CD4-positive, CD25-positive, alpha-beta regulatory T cell (primary cell): ENCODE measurements around the gene EPS8L2. TPM values are rescaled to one million over a fixed set of nuclear protein-coding genes. Genes with fewer than 3 reads are reported as not detected.
A peak's percentile ranks its signal among the peaks of the same experiment; 100 is the strongest.

Source experiments
- ATAC-seq, 2 donors: fragments of 150-1000 bp; cut with Tn5 transposase; one replicate each; pipeline ENCODE4 v1.10.0; 2021; ENCODE audit warnings: low read depth in 2 of 2, moderate number of reproducible peaks in 2 of 2, moderate library complexity in 1 of 2
- DNase-seq, 3 donors: peaks; one replicate each; pipeline versions ENCODE4 v3.0.0 to v3.0.0-alpha.2; 2012 to 2022; ENCODE audit warnings: mixed read lengths in 1 of 3
- H3K27ac ChIP-seq: one replicate; pipeline ENCODE4 v1.7.0; 2013; ENCODE audit warnings: mild to moderate bottlenecking, low read length; ENCODE audit not compliant: insufficient read depth, poor library complexity, severe bottlenecking
- H3K27me3 ChIP-seq: one replicate; pipeline ENCODE4 v1.7.0; 2013; ENCODE audit warnings: low read length; ENCODE audit not compliant: control insufficient read depth, insufficient read depth
- H3K36me3 ChIP-seq: one replicate; pipeline ENCODE4 v1.7.0; 2013; ENCODE audit warnings: mild to moderate bottlenecking, low read length, moderate library complexity; ENCODE audit not compliant: control insufficient read depth, insufficient read depth
- H3K4me1 ChIP-seq: 2 replicates; pipeline ENCODE4 v1.7.0; 2013; ENCODE audit warnings: mild to moderate bottlenecking, low read length; ENCODE audit not compliant: insufficient read depth, control insufficient read depth, poor library complexity, severe bottlenecking
- H3K4me3 ChIP-seq: one replicate; pipeline ENCODE4 v1.7.0; 2013; ENCODE audit warnings: low read depth, mild to moderate bottlenecking, low read length, moderate library complexity
- H3K9me3 ChIP-seq, 2 experiments: 1 replicate in 1 of 2; 2 replicates in 1 of 2; pipeline ENCODE4 v1.7.0; 2013; ENCODE audit warnings: low read length in 2 of 2, mild to moderate bottlenecking in 1 of 2, moderate library complexity in 1 of 2; ENCODE audit not compliant: control insufficient read depth in 2 of 2
- H3K27ac Mint-ChIP-seq, 3 donors: one replicate each; pipeline ENCODE4 v1.8.0; 2020 to 2022; ENCODE audit warnings: mild to moderate bottlenecking in 3 of 3, mixed read lengths in 3 of 3, moderate library complexity in 2 of 3
- H3K27me3 Mint-ChIP-seq: one replicate; pipeline ENCODE4 v1.8.0; 2022; ENCODE audit warnings: mild to moderate bottlenecking, mixed read lengths
- H3K36me3 Mint-ChIP-seq: one replicate; pipeline ENCODE4 v1.8.0; 2020; ENCODE audit warnings: mixed read lengths
- H3K4me1 Mint-ChIP-seq, 4 donors: one replicate each; pipeline ENCODE4 v1.8.0; 2020 to 2022; ENCODE audit warnings: mixed read lengths in 4 of 4, mild to moderate bottlenecking in 1 of 4
- H3K4me3 Mint-ChIP-seq, 4 donors: one replicate each; pipeline ENCODE4 v1.8.0; 2020 to 2022; ENCODE audit warnings: mild to moderate bottlenecking in 4 of 4, mixed read lengths in 4 of 4, moderate library complexity in 3 of 4
- H3K9me3 Mint-ChIP-seq, 7 donors: one replicate each; pipeline ENCODE4 v1.8.0; 2020 to 2022; ENCODE audit warnings: mixed read lengths in 7 of 7, mild to moderate bottlenecking in 3 of 7, moderate library complexity in 2 of 7
- polyA plus RNA-seq, 4 donors: library from polyadenylated mRNA; unstranded; fragments of 300-500 nt; fragmentation: Illumina TruSeq; gene quantifications; one replicate each; pipeline ENCODE4 v1.2.3, GENCODE V29; 2021
- total RNA-seq: library from RNA; stranded (reverse); gene quantifications from one replicate; pipeline ENCODE4 v1.2.3, GENCODE V29; 2022

Gene EPS8L2
- total and polyA plus RNA-seq, 5 donors from 2014 or later, result 11.2 to 19.4 (median 17.6) TPM

DNA sequence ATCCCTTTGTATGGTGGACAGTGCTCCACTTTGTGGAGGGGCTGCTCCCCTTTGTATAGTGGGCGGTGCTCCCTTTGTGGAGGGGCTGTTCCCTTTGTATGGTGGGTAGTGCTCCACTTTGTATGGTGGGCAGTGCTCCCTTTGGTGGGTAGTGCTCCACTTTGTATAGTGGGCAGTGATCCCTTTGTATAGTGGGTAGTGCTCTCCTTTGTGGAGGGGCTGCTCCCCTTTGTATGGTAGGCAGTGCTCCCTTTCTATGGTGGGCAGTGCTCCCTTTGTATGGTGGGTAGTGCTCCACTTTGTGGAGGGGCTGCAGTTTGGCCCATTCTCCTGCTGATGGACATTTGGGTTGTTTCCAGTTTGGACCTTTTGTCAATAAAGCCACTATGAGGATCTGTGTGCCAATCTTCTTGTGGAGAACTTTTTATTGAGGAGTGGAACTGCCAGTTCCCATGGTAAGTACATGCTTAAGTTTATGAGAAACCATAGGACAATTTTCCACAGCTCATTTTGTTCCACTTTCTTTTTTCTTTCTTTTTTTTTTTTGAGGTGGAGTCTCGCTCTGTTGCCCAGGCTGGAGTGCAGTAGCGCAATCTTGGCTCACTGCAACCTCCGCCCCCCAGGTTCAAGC, 36.7 kb downstream of the EPS8L2 start:
- ATAC-seq, result no peak
- H3K4me1 Mint-ChIP-seq, result peaks cover 5 to 18% (median 6%) of the 10 kb centered on the region in 4 donors

DNA sequence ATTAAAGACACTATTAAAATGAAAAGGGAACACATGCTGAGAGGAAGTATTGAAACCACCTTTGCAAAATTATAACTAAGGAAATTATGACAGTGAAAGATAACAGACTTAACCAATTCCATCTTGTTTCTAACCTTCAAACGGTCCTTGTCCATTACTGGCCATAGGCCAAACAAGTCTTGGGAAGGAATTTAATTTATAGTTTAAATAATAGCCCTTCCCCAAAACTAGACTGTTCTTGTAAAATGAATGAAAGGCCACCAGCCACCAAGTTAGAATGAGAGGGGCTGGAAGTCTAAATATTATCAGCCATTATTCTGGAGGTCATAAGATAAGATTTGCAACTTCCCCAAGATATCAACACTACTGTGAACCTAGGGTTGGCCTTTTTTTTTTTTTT, 39.4 kb downstream of the EPS8L2 start:
- Histone ChIP-seq H3K4me3 (no peak overlapping the region), H3K4me1 (peaks cover 32% of the 10 kb centered on the region), H3K27me3 (no peaks in the 10 kb centered on the region), H3K36me3 (no peaks in the 10 kb centered on the region), H3K9me3 (no peaks in the 10 kb centered on the region), H3K27ac (no peak overlapping the region)
- Mint-ChIP-seq H3K4me3 (peak overlapping the region; percentile 9 to 76 (median 54)), H3K27ac (no peak overlapping the region), H3K9me3 (no peaks in the 10 kb centered on the region), H3K4me1 (peaks cover 9 to 25% (median 16%) of the 10 kb centered on the region in 4 donors), H3K36me3 (no peaks in the 10 kb centered on the region), H3K27me3 (peaks cover 4% of the 10 kb centered on the region)
- no peak for ATAC-seq
- DNase-seq, result no peak

More for the DNA sequence above, 36.7 kb downstream of the EPS8L2 start:
- Mint-ChIP-seq H3K27ac (no peak overlapping the region), H3K4me3 (no peak overlapping the region), H3K9me3 (no peaks in the 10 kb centered on the region), H3K27me3 (peaks cover 4% of the 10 kb centered on the region), H3K36me3 (no peaks in the 10 kb centered on the region)
- Histone ChIP-seq H3K27me3 (no peaks in the 10 kb centered on the region), H3K36me3 (no peaks in the 10 kb centered on the region), H3K9me3 (no peaks in the 10 kb centered on the region), H3K4me1 (peaks cover 14% of the 10 kb centered on the region), H3K4me3 (no peak overlapping the region), H3K27ac (no peak overlapping the region)
- no peak for DNase-seq

- H3K4me1 Mint-ChIP-seq, result peaks cover 9 to 27% (median 19%) of the 10 kb centered on the region in 4 donors
- H3K9me3 Mint-ChIP-seq, result no peaks in the 10 kb centered on the region
- H3K27me3 Mint-ChIP-seq, result peaks cover 4% of the 10 kb centered on the region
- H3K4me3 Mint-ChIP-seq, result peak overlapping the region; percentile 85 to 92 (median 88)
- DNase-seq, result peak in 2 of 3 donors; percentile 34 to 64
- no peaks in the 10 kb centered on the region for H3K9me3 ChIP-seq
- H3K36me3 ChIP-seq, result no peaks in the 10 kb centered on the region
- H3K27ac Mint-ChIP-seq, result peak overlapping the region in 2 of 3 donors; percentile 55 to 89
- H3K27me3 ChIP-seq, result no peaks in the 10 kb centered on the region
- H3K36me3 Mint-ChIP-seq, result no peaks in the 10 kb centered on the region
- peaks cover 32% of the 10 kb centered on the region for H3K4me1 ChIP-seq
- ATAC-seq, result peak; percentile 44 to 49
- peak overlapping the region; percentile 58 for H3K4me3 ChIP-seq
- peak overlapping the region; percentile 68 for H3K27ac ChIP-seq
Measured at GRCh38 chr11:746289-747157, 40.5 kb downstream of the EPS8L2 start.

DNA sequence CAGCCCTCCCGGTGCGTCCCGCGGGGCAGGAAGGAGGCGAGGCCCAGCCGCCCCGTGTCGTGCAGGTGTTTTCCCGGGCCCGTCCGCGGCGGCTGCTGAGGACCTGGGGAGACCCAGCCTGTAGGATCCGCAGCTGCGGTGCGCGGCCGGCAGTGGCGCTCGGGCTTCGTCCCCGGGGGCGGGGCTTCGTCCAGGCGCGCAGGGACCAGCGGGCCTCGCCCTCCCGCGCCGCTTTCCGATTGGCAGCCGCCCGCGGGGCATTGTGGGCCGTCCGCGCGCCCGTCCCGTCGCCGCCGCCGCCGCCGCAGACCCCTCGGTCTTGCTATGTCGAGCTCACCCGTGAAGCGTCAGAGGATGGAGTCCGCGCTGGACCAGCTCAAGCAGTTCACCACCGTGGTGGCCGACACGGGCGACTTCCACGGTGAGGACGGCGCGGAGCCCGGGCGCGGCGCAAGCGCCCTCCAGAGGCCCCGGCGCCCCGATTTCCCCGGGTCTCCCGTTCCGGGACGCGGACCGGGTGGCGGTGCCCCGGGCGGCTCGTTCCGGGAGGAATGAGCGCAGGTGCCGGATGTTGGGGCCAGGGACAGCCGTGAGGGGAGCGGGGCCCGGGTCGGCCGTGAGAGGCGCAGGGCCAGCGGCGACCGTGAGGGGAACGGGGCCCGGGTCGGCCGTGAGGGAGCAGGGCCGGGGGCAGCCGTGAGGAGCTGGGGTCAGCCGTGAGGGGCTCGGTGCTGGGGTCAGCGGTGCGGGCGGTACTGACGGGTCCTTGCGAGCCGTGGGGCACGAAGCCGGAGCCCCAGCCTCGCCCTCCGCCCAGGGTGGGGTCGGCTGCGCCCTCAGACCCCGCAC, 41.4 kb downstream of the EPS8L2 start, which contains the start of gene TALDO1:
TALDO1 (plus strand) TSS at position 307 of the 849 bp plus-strand sequence; CDS start at position 325, 18 bp downstream.
- peaks cover 9 to 31% (median 20%) of the 10 kb centered on the region in 4 donors for H3K4me1 Mint-ChIP-seq
- peaks cover 2% of the 10 kb centered on the region for H3K36me3 ChIP-seq

GRCh38 chr11:748007-748359, 42.0 kb downstream of the EPS8L2 start:
- Mint-ChIP-seq H3K4me1 (peaks cover 9 to 32% (median 22%) of the 10 kb centered on the region in 4 donors), H3K36me3 (no peaks in the 10 kb centered on the region), H3K4me3 (peak overlapping the region; percentile 86 to 95 (median 90)), H3K27me3 (peaks cover 4% of the 10 kb centered on the region), H3K9me3 (no peaks in the 10 kb centered on the region), H3K27ac (peak overlapping the region in 2 of 3 donors; percentile 83 to 93)
- no peaks in the 10 kb centered on the region for H3K27me3 ChIP-seq
- peak overlapping the region; percentile 79 for H3K4me3 ChIP-seq
- H3K27ac ChIP-seq, result peak overlapping the region; percentile 68
- no peak for ATAC-seq
- peaks cover 7% of the 10 kb centered on the region for H3K36me3 ChIP-seq
- no peaks in the 10 kb centered on the region for H3K9me3 ChIP-seq
- DNase-seq, result no peak
- H3K4me1 ChIP-seq, result peaks cover 32% of the 10 kb centered on the region

More for the DNA sequence above, 41.4 kb downstream of the EPS8L2 start, which contains the start of gene TALDO1:
- DNase-seq, result peak; percentile 71 to 88 (median 78)
- H3K4me1 ChIP-seq, result peaks cover 32% of the 10 kb centered on the region
- no peaks in the 10 kb centered on the region for H3K27me3 ChIP-seq
- H3K4me3 ChIP-seq, result peak within 1 kb of the TSS; percentile 79
- ATAC-seq, result peak; percentile 83 to 87
- no peaks in the 10 kb centered on the region for H3K9me3 Mint-ChIP-seq
- H3K27ac Mint-ChIP-seq, result peak within 1 kb of the TSS in 2 of 3 donors; percentile 83 to 93
- H3K4me3 Mint-ChIP-seq, result peak within 1 kb of the TSS; percentile 87 to 95 (median 91)
- peaks cover 4% of the 10 kb centered on the region for H3K27me3 Mint-ChIP-seq
- H3K27ac ChIP-seq, result peak within 1 kb of the TSS; percentile 68
- no peaks in the 10 kb centered on the region for H3K36me3 Mint-ChIP-seq
- H3K9me3 ChIP-seq, result no peaks in the 10 kb centered on the region

GRCh38 chr11:749731-750130, 43.7 kb downstream of the EPS8L2 start:
- Histone ChIP-seq H3K27me3 (no peaks in the 10 kb centered on the region), H3K36me3 (peaks cover 7% of the 10 kb centered on the region), H3K4me3 (no peak overlapping the region), H3K9me3 (no peaks in the 10 kb centered on the region), H3K4me1 (peaks cover 32% of the 10 kb centered on the region), H3K27ac (no peak overlapping the region)
- Mint-ChIP-seq H3K4me1 (peaks cover 9 to 32% (median 22%) of the 10 kb centered on the region in 4 donors), H3K27ac (no peak overlapping the region), H3K27me3 (peaks cover 4% of the 10 kb centered on the region), H3K9me3 (no peaks in the 10 kb centered on the region), H3K36me3 (no peaks in the 10 kb centered on the region), H3K4me3 (peak overlapping the region; percentile 24 to 91 (median 59))
- ATAC-seq, result no peak
- DNase-seq, result no peak

DNA sequence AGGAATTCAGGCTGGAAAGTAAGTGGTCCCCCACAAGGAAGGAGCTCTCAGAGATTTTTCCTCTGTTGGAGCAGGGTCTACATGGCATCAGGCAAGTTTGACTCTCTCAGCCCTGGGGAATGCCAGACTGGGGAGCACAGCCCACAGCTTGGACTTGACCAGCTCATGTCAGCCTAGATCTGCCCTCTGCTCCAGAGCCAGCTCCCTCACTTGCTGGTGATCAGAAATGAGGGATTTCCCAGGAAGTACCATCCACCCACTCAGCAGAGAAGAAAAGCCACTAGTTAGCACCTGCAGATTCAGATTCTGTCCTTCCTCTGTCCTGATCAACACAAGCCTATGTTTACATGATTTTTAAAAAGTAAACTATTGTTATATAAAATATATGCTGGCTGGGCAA, 54.2 kb downstream of the EPS8L2 start:
- no peak overlapping the region for H3K27ac Mint-ChIP-seq
- H3K36me3 ChIP-seq, result peaks cover 61% of the 10 kb centered on the region
- ATAC-seq, result no peak

More for the DNA sequence above, 54.2 kb downstream of the EPS8L2 start:
- Mint-ChIP-seq H3K27me3 (no peaks in the 10 kb centered on the region), H3K4me3 (no peak overlapping the region), H3K36me3 (peaks cover 7% of the 10 kb centered on the region), H3K9me3 (no peaks in the 10 kb centered on the region), H3K4me1 (no peaks in the 10 kb centered on the region)
- H3K27ac ChIP-seq, result no peak overlapping the region
- H3K27me3 ChIP-seq, result no peaks in the 10 kb centered on the region
- no peak overlapping the region for H3K4me3 ChIP-seq
- H3K9me3 ChIP-seq, result no peaks in the 10 kb centered on the region
- no peak for DNase-seq
- no peaks in the 10 kb centered on the region for H3K4me1 ChIP-seq
